IMR-90 (cell line): ENCODE measurements around the gene DNMT3A. TPM values are rescaled to one million over a fixed set of nuclear protein-coding genes. Genes with fewer than 3 reads are reported as not detected.

Experiments used
- ATAC-seq: fragments of 200-7000 bp; cut with Tn5 transposase; 2 replicates; pipeline ENCODE4 v1.9.1; 2020; ENCODE audit warnings: low read depth, mild to moderate bottlenecking, moderate library complexity
- BruUV-seq: library from RNA; stranded (reverse); fragments of 400-500 nt; replicated peaks from 2 replicates; lab custom pipeline; 2021; lab: Mats Ljungman, UMichigan
- CTCF ChIA-PET: fragments of 300-600 bp; formaldehyde crosslinking; extraction: SDS; loops from one replicate; lab custom pipeline; 2021; ENCODE audit warnings: antibody characterized with exemption; lab: Yijun Ruan, JAX
- POLR2A ChIA-PET: fragments of 300-600 bp; sonication (Branson Sonifier 250); formaldehyde crosslinking; loops from one replicate; lab custom pipeline; 2022; ENCODE audit warnings: antibody characterized with exemption; ENCODE audit not compliant: unreplicated experiment; lab: Charles Lee
- DNase-seq: peaks from one replicate; pipeline ENCODE4 v3.0.0; 2013
- H2AFZ ChIP-seq: replicated peaks from 2 replicates; pipeline ENCODE3; 2013; ENCODE audit warnings: low read length, mild to moderate bottlenecking; ENCODE audit not compliant: poor library complexity
- H2AK5ac ChIP-seq: 2 replicates; pipeline ENCODE4 v1.6.1; 2013; ENCODE audit warnings: low read depth, low read length, inconsistent platforms
- H2AK9ac ChIP-seq: replicated peaks from 2 replicates; pipeline ENCODE3; 2013; ENCODE audit warnings: mild to moderate bottlenecking, low read depth, low read length, moderate library complexity; ENCODE audit not compliant: poor library complexity
- H2BK120ac ChIP-seq: 2 replicates; pipeline ENCODE4 v1.6.1; 2013; ENCODE audit warnings: low read depth, low read length, inconsistent platforms
- H2BK15ac ChIP-seq: 3 replicates; pipeline ENCODE4 v1.6.1; 2013; ENCODE audit warnings: low read depth, low read length, inconsistent platforms
- H2BK20ac ChIP-seq: 2 replicates; pipeline ENCODE4 v1.6.1; 2013; ENCODE audit warnings: low read depth, mild to moderate bottlenecking, inconsistent platforms, low read length, moderate library complexity
- H2BK5ac ChIP-seq: 2 replicates; pipeline ENCODE4 v1.6.1; 2013; ENCODE audit warnings: mild to moderate bottlenecking, low read depth, low read length, inconsistent platforms; ENCODE audit not compliant: poor library complexity, severe bottlenecking
- H3K14ac ChIP-seq: replicated peaks from 2 replicates; pipeline ENCODE4 v1.6.1; 2013; ENCODE audit warnings: low read depth, low read length, inconsistent platforms
- H3K18ac ChIP-seq: 2 replicates; pipeline ENCODE4 v1.6.1; 2013; ENCODE audit warnings: low read depth, low read length, control low read depth
- H3K23ac ChIP-seq: 2 replicates; pipeline ENCODE4 v1.6.1; 2013; ENCODE audit warnings: low read depth, low read length, inconsistent platforms
- H3K27ac ChIP-seq: 2 replicates; pipeline ENCODE4 v1.5.1; 2013; ENCODE audit warnings: mild to moderate bottlenecking, control low read depth, low read length; ENCODE audit not compliant: insufficient read depth
- H3K27me3 ChIP-seq: 2 replicates; pipeline ENCODE4 v1.6.1; 2013; ENCODE audit warnings: low read length; ENCODE audit not compliant: control insufficient read depth, insufficient read depth
- H3K36me3 ChIP-seq: 2 replicates; pipeline ENCODE4 v1.6.1; 2013; ENCODE audit warnings: low read length, mixed read lengths; ENCODE audit not compliant: control insufficient read depth, insufficient read depth
- H3K4ac ChIP-seq: 2 replicates; pipeline ENCODE4 v1.6.1; 2013; ENCODE audit warnings: low read depth, low read length, inconsistent platforms
- H3K4me1 ChIP-seq: 2 replicates; pipeline ENCODE4 v1.6.1; 2013; ENCODE audit warnings: low read length, mixed read lengths; ENCODE audit not compliant: control insufficient read depth, insufficient read depth
- H3K4me2 ChIP-seq: 2 replicates; pipeline ENCODE4 v1.6.1; 2013; ENCODE audit warnings: low read depth, mild to moderate bottlenecking, control low read depth, low read length, moderate library complexity
- H3K4me3 ChIP-seq: 2 replicates; pipeline ENCODE4 v1.5.1; 2013; ENCODE audit warnings: low read depth, mild to moderate bottlenecking, control low read depth, low read length, moderate library complexity; ENCODE audit not compliant: insufficient read depth
- H3K56ac ChIP-seq: 2 replicates; pipeline ENCODE4 v1.6.1; 2013; ENCODE audit warnings: low read length, inconsistent platforms; ENCODE audit not compliant: insufficient read depth; ENCODE audit errors: extremely low read depth
- H3K79me1 ChIP-seq, 2 experiments: 2 replicates each; pipeline ENCODE4 v1.6.1; 2013; ENCODE audit warnings: low read length in 2 of 2, inconsistent platforms in 1 of 2, low read depth in 1 of 2
- H3K9ac ChIP-seq: 2 replicates; pipeline ENCODE4 v1.6.1; 2013; ENCODE audit warnings: low read depth, low read length, control low read depth
- H3K9me1 ChIP-seq: 2 replicates; pipeline ENCODE4 v1.6.1; 2013; ENCODE audit warnings: low read length, inconsistent platforms; ENCODE audit not compliant: insufficient read depth
- H3K9me3 ChIP-seq: 2 replicates; pipeline ENCODE4 v1.6.1; 2013; ENCODE audit warnings: low read length; ENCODE audit not compliant: control insufficient read depth, insufficient read depth
- H4K20me1 ChIP-seq: 2 replicates; pipeline ENCODE4 v1.6.1; 2013; ENCODE audit warnings: low read length, inconsistent platforms; ENCODE audit not compliant: insufficient read depth
- H4K5ac ChIP-seq: 2 replicates; pipeline ENCODE4 v1.6.1; 2013; ENCODE audit warnings: mild to moderate bottlenecking, low read depth, low read length, control low read depth
- H4K8ac ChIP-seq, 2 experiments: 2 replicates each; pipeline ENCODE4 v1.6.1; 2013; ENCODE audit warnings: low read depth in 2 of 2, low read length in 2 of 2, control low read depth in 1 of 2, inconsistent platforms in 1 of 2
- H4K91ac ChIP-seq: 2 replicates; pipeline ENCODE4 v1.6.1; 2013; ENCODE audit warnings: low read depth, low read length, inconsistent platforms; ENCODE audit not compliant: insufficient read depth
- FOS ChIP-seq: fragments of 150-350 bp; IDR thresholded peaks from 2 replicates; pipeline ENCODE4 v1.6.1; 2016; ENCODE audit warnings: low read depth, low read length
- RFX5 ChIP-seq: IDR thresholded peaks from 2 replicates; pipeline ENCODE4 v1.8.0; 2012; ENCODE audit warnings: low read depth, mild to moderate bottlenecking, low read length, moderate library complexity
- SMC3 ChIP-seq: fragments of 150-350 bp; IDR thresholded peaks from 2 replicates; pipeline ENCODE4 v1.6.1; 2016; ENCODE audit warnings: low read depth, mild to moderate bottlenecking, antibody characterized with exemption, low read length, moderate library complexity
- WGBS, 2 experiments: methylation state at CpG; one replicate each; pipeline versions ENCODE4 v1.1.5 to v1.1.7; 2013; ENCODE audit warnings: missing lambda C conversion rate in 2 of 2; ENCODE audit not compliant: insufficient read length in 1 of 2; ENCODE audit errors: extremely low coverage in 2 of 2; 5-methylcytosine and 5-hydroxymethylcytosine counted together
- dilution Hi-C: fragments of 300-500 bp; cut with HindIII; formaldehyde crosslinking; loops from one replicate; pipeline ENCODE4 v1.14.3; 2018; ENCODE audit warnings: low sequenced_read_pairs; ENCODE audit not compliant: unreplicated experiment
- in situ Hi-C: fragments of 300-500 bp; cut with MboI; formaldehyde crosslinking; loops from 3 replicates; pipeline ENCODE4 v1.14.3; 2019; ENCODE audit warnings: low sequenced_read_pairs, inconsistent platforms, mixed read lengths
- intact Hi-C: fragments of 100-400 bp; cut with micrococcal nuclease; formaldehyde crosslinking; loops from 2 replicates; pipeline ENCODE4 v1.10.0; 2022
- polyA plus RNA-seq, 3 experiments: library from polyadenylated mRNA; depleted of rRNA; stranded (reverse); fragments of >200 nt; gene quantifications; 2 replicates each; pipeline ENCODE4 v1.2.3, GENCODE V29; 2012; ENCODE audit warnings: low replicate concordance in 1 of 3
- total RNA-seq: library from RNA; depleted of rRNA; stranded (reverse); fragments of >200 nt; gene quantifications from 2 replicates; pipeline ENCODE4 v1.2.3, GENCODE V29; 2012
- TF ChIP-seq, protein P1 (sequence below): fragments of 150-350 bp; IDR thresholded peaks from 2 replicates; pipeline ENCODE4 v1.6.1; 2017; ENCODE audit warnings: mild to moderate bottlenecking, antibody characterized with exemption, low read length, low read depth

DNMT3A gene
- total and polyA plus RNA-seq, 2 of the 4 experiments (the other 2 are of a cell fraction) = 4.4 to 9.7 TPM

DNA sequence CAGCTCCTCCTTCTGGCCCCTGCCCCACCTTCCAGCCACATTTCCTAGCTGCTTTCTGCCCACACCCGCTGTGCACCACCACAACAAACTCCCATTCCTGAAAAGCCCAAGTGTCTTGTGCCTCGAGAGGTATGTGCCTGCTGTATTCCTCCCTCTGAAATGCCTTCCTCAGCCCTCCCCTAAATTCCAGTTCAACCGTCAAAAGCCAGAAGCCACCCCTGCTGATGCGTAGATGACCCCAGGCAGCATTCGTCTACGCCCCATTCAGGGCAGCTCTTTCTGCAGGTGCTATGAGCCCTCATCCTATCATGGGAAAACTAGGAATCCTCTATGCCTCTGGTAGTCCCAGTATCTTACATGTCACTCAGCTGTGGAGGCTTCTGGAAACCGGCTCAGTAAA lies 71.7 kb downstream of the DNMT3A start:
- H4K20me1 ChIP-seq = no peaks in the 10 kb centered on the region
- no peak overlapping the region for H2BK5ac ChIP-seq
- no peak overlapping the region for H3K27ac ChIP-seq
- no peak for DNase-seq
- no peak overlapping the region for H3K4me2 ChIP-seq
- dilution Hi-C loops (no loop called here), in situ Hi-C loops (no loop called here), intact Hi-C loops (no loop called here)
- POLR2A ChIA-PET = no interaction called here
- no peak overlapping the region for H2AK9ac ChIP-seq
- H3K18ac ChIP-seq = no peak overlapping the region
- TF ChIP-seq, protein P1, sequence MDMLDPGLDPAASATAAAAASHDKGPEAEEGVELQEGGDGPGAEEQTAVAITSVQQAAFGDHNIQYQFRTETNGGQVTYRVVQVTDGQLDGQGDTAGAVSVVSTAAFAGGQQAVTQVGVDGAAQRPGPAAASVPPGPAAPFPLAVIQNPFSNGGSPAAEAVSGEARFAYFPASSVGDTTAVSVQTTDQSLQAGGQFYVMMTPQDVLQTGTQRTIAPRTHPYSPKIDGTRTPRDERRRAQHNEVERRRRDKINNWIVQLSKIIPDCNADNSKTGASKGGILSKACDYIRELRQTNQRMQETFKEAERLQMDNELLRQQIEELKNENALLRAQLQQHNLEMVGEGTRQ = no peak
- no peak for TF ChIP-seq SMC3
- no peak for TF ChIP-seq RFX5
- no peak for TF ChIP-seq FOS
- no peak overlapping the region for H4K8ac ChIP-seq
- H4K91ac ChIP-seq = no peak overlapping the region
- H2BK120ac ChIP-seq = no peak overlapping the region
- ATAC-seq = no peak
- no peaks in the 10 kb centered on the region for H3K27me3 ChIP-seq
- H3K4me3 ChIP-seq = no peak overlapping the region
- peaks cover 11% of the 10 kb centered on the region; the same call in 1 of the 2 replicates for H3K9me1 ChIP-seq
- WGBS, 2 experiments = 73% methylated on average over 6 of the region's 7 CpGs; no CpG with 5 or more reads in 1 of the 2 experiments
- no TSS peak for BruUV-seq
- H3K14ac ChIP-seq = no peak overlapping the region
- no peaks in the 10 kb centered on the region for H3K9me3 ChIP-seq
- H2BK15ac ChIP-seq = no peak overlapping the region
- no peak overlapping the region for H4K5ac ChIP-seq
- H2AFZ ChIP-seq = no peak overlapping the region
- CTCF ChIA-PET = no interaction called here
- H3K23ac ChIP-seq = no peak overlapping the region
- H3K79me1 ChIP-seq = no peaks in the 10 kb centered on the region
- H3K9ac ChIP-seq = no peak overlapping the region
- no peak overlapping the region for H2BK20ac ChIP-seq
- no peak overlapping the region for H3K4ac ChIP-seq
- H3K4me1 ChIP-seq = no peaks in the 10 kb centered on the region
- H2AK5ac ChIP-seq = no peak overlapping the region
- peaks cover 30% of the 10 kb centered on the region for H3K36me3 ChIP-seq
- H3K56ac ChIP-seq = no peak overlapping the region
